ENCODE measurements around the gene RNU2-63P. TPM values are rescaled to one million over a fixed set of nuclear protein-coding genes. Genes with fewer than 3 reads are reported as not detected.

Gene RNU2-63P
- total RNA-seq, 1 donor from 2014 or later = 6.9 TPM

GRCh38 chr2:88042476-88042875 lies 26.1 kb upstream of the RNU2-63P start:
- TF ChIP-seq CTCF (IDR thresholded peaks at IDR 0.05; ENCODE audit: unreplicated experiment) = no peak
- Mint-ChIP-seq H3K27ac (ENCODE audit: unreplicated experiment) (no peak overlapping the region), H3K36me3 (ENCODE audit: low read depth, unreplicated experiment) (no peaks in the 10 kb centered on the region), H3K4me3 (ENCODE audit: unreplicated experiment) (no peak overlapping the region), H3K9me3 (ENCODE audit: unreplicated experiment) (no peaks in the 10 kb centered on the region), H3K4me1 (ENCODE audit: unreplicated experiment) (peaks cover 12% of the 10 kb centered on the region), H3K27me3 (ENCODE audit: unreplicated experiment) (no peaks in the 10 kb centered on the region)
- DNase-seq (ENCODE audit: low spot score) = no peak

DNA sequence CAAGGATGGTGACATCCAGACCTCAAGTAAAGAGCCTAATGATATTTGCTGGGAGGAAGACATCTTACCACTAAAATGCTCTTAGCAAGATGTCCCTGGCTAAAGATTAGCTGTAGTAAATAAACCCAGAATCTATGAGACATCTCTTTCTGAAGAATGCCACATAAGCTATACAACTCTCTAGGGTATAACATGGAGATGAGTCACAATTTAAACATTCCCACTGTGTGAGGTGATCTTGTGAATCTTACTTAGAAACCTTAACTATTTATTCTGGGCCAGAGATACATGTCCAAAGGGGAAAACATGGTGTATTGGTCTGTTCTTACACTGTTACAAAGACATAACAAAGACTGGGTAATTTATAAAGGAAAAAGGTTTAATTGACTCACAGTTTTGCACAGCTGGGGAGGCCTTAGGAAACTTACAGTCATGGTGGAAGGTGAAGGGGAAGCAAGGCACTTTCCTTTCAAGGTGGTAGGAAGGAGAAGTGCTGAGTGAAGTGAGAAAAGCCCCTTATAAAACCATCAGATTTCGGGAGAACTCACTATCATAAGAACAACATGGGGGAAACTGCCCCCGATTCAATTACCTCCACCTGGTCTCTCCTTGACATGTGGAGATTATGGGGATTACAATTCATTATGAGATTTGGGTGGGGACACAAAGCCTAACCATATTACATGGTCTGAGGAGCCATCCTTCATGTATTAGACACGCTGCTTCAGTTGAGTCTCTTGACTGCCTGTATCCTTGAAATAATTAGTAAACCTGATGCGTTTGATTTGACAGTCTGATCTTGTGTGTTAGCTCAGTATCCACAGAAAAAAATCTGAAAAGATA lies 22.1 kb upstream of the RNU2-63P start:
- H3K4me3 Mint-ChIP-seq (ENCODE audit: unreplicated experiment) = no peak overlapping the region
- no peak for DNase-seq (ENCODE audit: low spot score)
- H3K9me3 Mint-ChIP-seq (ENCODE audit: unreplicated experiment) = no peaks in the 10 kb centered on the region
- no peaks in the 10 kb centered on the region for H3K27me3 Mint-ChIP-seq (ENCODE audit: unreplicated experiment)
- peaks cover 12% of the 10 kb centered on the region for H3K4me1 Mint-ChIP-seq (ENCODE audit: unreplicated experiment)
- no peak overlapping the region for H3K27ac Mint-ChIP-seq (ENCODE audit: unreplicated experiment)
- TF ChIP-seq CTCF (IDR thresholded peaks at IDR 0.05; ENCODE audit: unreplicated experiment) = no peak
- peaks cover 4% of the 10 kb centered on the region for H3K36me3 Mint-ChIP-seq (ENCODE audit: low read depth, unreplicated experiment)

- no peak for TF ChIP-seq CTCF (IDR thresholded peaks at IDR 0.05; ENCODE audit: unreplicated experiment)
- Mint-ChIP-seq H3K4me3 (ENCODE audit: unreplicated experiment) (no peak overlapping the region), H3K27ac (ENCODE audit: unreplicated experiment) (no peak overlapping the region), H3K27me3 (ENCODE audit: unreplicated experiment) (no peaks in the 10 kb centered on the region), H3K9me3 (ENCODE audit: unreplicated experiment) (no peaks in the 10 kb centered on the region), H3K36me3 (ENCODE audit: low read depth, unreplicated experiment) (peaks cover 4% of the 10 kb centered on the region), H3K4me1 (ENCODE audit: unreplicated experiment) (peaks cover 5% of the 10 kb centered on the region)
- no peak for DNase-seq (ENCODE audit: low spot score)
Measured at GRCh38 chr2:88036606-88037005, 20.3 kb upstream of the RNU2-63P start.

- H3K36me3 Mint-ChIP-seq (ENCODE audit: low read depth, unreplicated experiment) = peaks cover 4% of the 10 kb centered on the region
- no peak overlapping the region for H3K4me3 Mint-ChIP-seq (ENCODE audit: unreplicated experiment)
- H3K27me3 Mint-ChIP-seq (ENCODE audit: unreplicated experiment) = no peaks in the 10 kb centered on the region
- peaks cover 4% of the 10 kb centered on the region for H3K4me1 Mint-ChIP-seq (ENCODE audit: unreplicated experiment)
- no peaks in the 10 kb centered on the region for H3K9me3 Mint-ChIP-seq (ENCODE audit: unreplicated experiment)
- no peak overlapping the region for H3K27ac Mint-ChIP-seq (ENCODE audit: unreplicated experiment)
- no peak for DNase-seq (ENCODE audit: low spot score)
- TF ChIP-seq CTCF (IDR thresholded peaks at IDR 0.05; ENCODE audit: unreplicated experiment) = no peak
Measured at GRCh38 chr2:88036182-88036581, 19.8 kb upstream of the RNU2-63P start.

DNA sequence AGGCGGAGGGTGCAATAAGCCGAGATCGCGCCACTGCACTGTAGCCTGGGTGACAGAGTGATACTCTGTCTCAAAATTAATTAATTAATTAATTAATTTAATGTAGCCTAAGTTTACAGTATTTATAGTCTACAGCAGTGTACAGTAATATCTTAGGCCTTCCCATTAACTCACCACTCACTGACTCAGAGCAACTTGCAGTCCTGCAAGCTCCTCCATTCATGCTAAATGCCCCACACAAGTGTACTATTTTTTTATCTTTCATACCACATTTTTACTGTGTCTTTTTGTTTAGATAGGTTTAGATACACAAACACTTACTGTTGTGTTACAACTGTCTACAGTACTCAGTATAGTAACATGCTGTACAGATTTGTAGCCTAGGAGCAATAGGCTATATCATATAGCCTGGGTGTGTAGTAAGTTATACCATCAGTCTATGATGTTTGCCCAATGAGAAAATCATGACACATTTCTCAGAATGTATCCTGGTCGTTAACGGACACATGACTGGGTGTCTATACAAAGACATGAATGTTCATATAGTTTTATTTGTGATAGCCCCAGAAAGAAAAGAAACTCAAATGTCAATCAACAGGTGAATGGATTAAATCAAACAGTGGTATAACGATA lies 15.8 kb upstream of the RNU2-63P start:
- no peak for TF ChIP-seq CTCF (IDR thresholded peaks at IDR 0.05; ENCODE audit: unreplicated experiment)
- H3K36me3 Mint-ChIP-seq (ENCODE audit: low read depth, unreplicated experiment) = peaks cover 15% of the 10 kb centered on the region
- no peaks in the 10 kb centered on the region for H3K4me1 Mint-ChIP-seq (ENCODE audit: unreplicated experiment)
- no peaks in the 10 kb centered on the region for H3K27me3 Mint-ChIP-seq (ENCODE audit: unreplicated experiment)
- no peak for DNase-seq (ENCODE audit: low spot score)
- H3K27ac Mint-ChIP-seq (ENCODE audit: unreplicated experiment) = no peak overlapping the region
- H3K4me3 Mint-ChIP-seq (ENCODE audit: unreplicated experiment) = no peak overlapping the region
- H3K9me3 Mint-ChIP-seq (ENCODE audit: unreplicated experiment) = no peaks in the 10 kb centered on the region
